Ishikawa (cell line): ENCODE measurements around the gene ELFN1.

Experiments
- CEBPB ChIP-seq: IDR thresholded peaks from 2 replicates; pipeline ENCODE4 v1.6.1; 2012
- CREB1 ChIP-seq: IDR thresholded peaks from 2 replicates; pipeline ENCODE4 v1.6.1; 2012; ENCODE audit warnings: low read depth
- EGR1 ChIP-seq: IDR thresholded peaks from 2 replicates; pipeline ENCODE4 v1.6.1; 2012
- EP300 ChIP-seq: IDR thresholded peaks from 2 replicates; pipeline ENCODE4 v1.6.1; 2012; ENCODE audit warnings: borderline replicate concordance
- FOXM1 ChIP-seq: IDR thresholded peaks from 2 replicates; pipeline ENCODE4 v1.6.1; 2012; ENCODE audit warnings: low read depth, borderline replicate concordance
- MAX ChIP-seq: IDR thresholded peaks from 2 replicates; pipeline ENCODE4 v1.6.1; 2012
- NFIC ChIP-seq: IDR thresholded peaks from 2 replicates; pipeline ENCODE4 v1.6.1; 2012
- RAD21 ChIP-seq: IDR thresholded peaks from 2 replicates; pipeline ENCODE4 v1.6.1; 2012; ENCODE audit warnings: low read depth
- REST ChIP-seq: IDR thresholded peaks from 2 replicates; pipeline ENCODE4 v1.6.1; 2012; ENCODE audit warnings: low read depth, mild to moderate bottlenecking
- TAF1 ChIP-seq: IDR thresholded peaks from 2 replicates; pipeline ENCODE4 v1.6.1; 2012; ENCODE audit warnings: low read depth, mild to moderate bottlenecking
- TCF12 ChIP-seq: IDR thresholded peaks from 2 replicates; pipeline ENCODE4 v1.6.1; 2012; ENCODE audit warnings: low read depth
- TEAD4 ChIP-seq: IDR thresholded peaks from 2 replicates; pipeline ENCODE4 v1.6.1; 2012
- USF1 ChIP-seq: IDR thresholded peaks from 2 replicates; pipeline ENCODE4 v1.6.1; 2012
- YY1 ChIP-seq: IDR thresholded peaks from 2 replicates; pipeline ENCODE4 v1.6.1; 2012; ENCODE audit warnings: low read depth
- ZBTB7A ChIP-seq: IDR thresholded peaks from 2 replicates; pipeline ENCODE4 v1.6.1; 2012; ENCODE audit warnings: low read depth

Gene ELFN1

GRCh38 chr7:1712907-1713501 is 42.9 kb downstream of the ELFN1 start:
- TF ChIP-seq REST (no peak), NFIC (no peak), CEBPB (no peak), TEAD4 (no peak), CREB1 (no peak), EP300 (no peak), EGR1 (no peak), MAX (no peak), TCF12 (no peak), FOXM1 (no peak)

GRCh38 chr7:1713502-1714484 is 43.7 kb downstream of the ELFN1 start:
- peak; percentile 81 for TF ChIP-seq REST
- no peak for TF ChIP-seq NFIC

GRCh38 chr7:1714583-1715330 is 44.7 kb downstream of the ELFN1 start:
- TF ChIP-seq TEAD4: no peak
- TF ChIP-seq EGR1: no peak
- no peak for TF ChIP-seq NFIC
- TF ChIP-seq EP300: no peak
- no peak for TF ChIP-seq YY1
- no peak for TF ChIP-seq MAX
- no peak for TF ChIP-seq TAF1
- no peak for TF ChIP-seq ZBTB7A
- TF ChIP-seq FOXM1: no peak
- TF ChIP-seq CREB1: no peak
- TF ChIP-seq CEBPB: no peak
- TF ChIP-seq REST: no peak; the same call in 1 of the 2 replicates
- no peak for TF ChIP-seq USF1
- no peak for TF ChIP-seq TCF12
- no peak for TF ChIP-seq RAD21

- TF ChIP-seq EGR1 (no peak), NFIC (no peak), CREB1 (no peak), TAF1 (no peak), ZBTB7A (no peak), MAX (no peak), YY1 (no peak), TCF12 (no peak), EP300 (no peak), CEBPB (no peak), REST (no peak), RAD21 (no peak), USF1 (no peak), FOXM1 (no peak), TEAD4 (no peak)
Measured at GRCh38 chr7:1715331-1715625, 45.2 kb downstream of the ELFN1 start.
